ENCODE results near the gene UVRAG.

- TF ChIP-seq CTCF (IDR thresholded peaks at IDR 0.05) (no peak), EZH2 (IDR thresholded peaks at IDR 0.05) (no peak), EZH2phosphoT487 (IDR thresholded peaks at IDR 0.05) (no peak)
These were observed 316.9 kb downstream of the UVRAG start for GRCh38 chr11:76131671-76132631.

Data from neural progenitor cell (in vitro differentiated cells).